ENCODE data around the gene RTP5.

DNA sequence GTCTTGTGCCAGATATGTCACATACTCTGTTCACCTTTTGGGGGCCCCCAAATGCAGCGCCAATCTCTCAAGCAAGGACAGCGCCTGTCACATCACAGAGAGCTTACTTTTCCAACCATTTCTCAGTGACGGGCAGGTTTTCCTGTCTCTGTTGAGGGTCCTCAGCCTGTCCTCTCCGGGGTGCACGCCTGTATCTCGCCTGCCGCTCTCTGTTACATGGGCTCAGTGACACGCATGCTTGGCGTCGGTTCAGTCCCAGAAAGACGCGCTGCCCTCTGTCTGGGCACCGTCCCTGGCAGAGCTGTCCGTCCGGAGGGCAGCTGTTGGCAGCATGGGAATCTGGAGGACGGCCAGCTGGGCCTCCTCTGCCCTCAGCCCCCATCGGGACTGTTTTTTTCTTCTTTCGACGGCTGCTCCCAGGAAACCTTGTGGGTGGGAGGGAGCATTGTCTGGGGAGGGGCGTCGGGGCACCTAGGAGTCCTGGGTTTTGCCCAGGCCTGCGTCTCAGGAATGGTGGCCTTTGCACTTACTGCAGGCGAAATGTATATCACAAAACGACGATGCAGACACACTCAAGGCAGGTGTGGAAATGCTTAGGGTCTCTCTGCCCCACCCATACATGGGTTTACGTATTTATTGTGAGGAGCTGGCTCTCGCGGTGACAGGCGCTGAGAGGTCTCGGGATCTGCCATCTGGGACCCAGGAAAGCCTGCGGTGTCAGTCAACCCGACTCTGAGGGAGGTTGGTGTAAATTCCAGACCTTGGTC, 30.9 kb downstream of the RTP5 start:
- no peak for TF ChIP-seq TAF1 (IDR thresholded peaks at IDR 0.05; ENCODE audit: borderline replicate concordance, low read depth, low read length)
- TF ChIP-seq POLR2A (IDR thresholded peaks at IDR 0.05; ENCODE audit: low read depth, low read length): no peak
- TF ChIP-seq POLR2AphosphoS5 (IDR thresholded peaks at IDR 0.05; ENCODE audit: low read depth, low read length): no peak

Measured in GM12892 (cell line).